Heart left ventricle (tissue), 13 donors: Measurements from ENCODE around the gene SMDT1.
"Not testable (repeated sequence)": the region's sequence is repeated elsewhere in the genome, so short reads cannot be mapped to it uniquely, and the experiment has no call there.

Experiments used
- POLR2A ChIP-seq, 2 donors: fragments of 450-650 bp; IDR thresholded peaks; one replicate each; pipeline ENCODE4 v1.6.1; 2017; ENCODE audit warnings: antibody characterized with exemption in 2 of 2, mild to moderate bottlenecking in 2 of 2, moderate library complexity in 2 of 2
- TF ChIP-seq, protein P1 (sequence below), 12 donors: fragments of 200-600 bp; sonication (generic) in 4 of 12; IDR thresholded peaks; one replicate each; pipeline versions ENCODE4 v1.5.0 to v1.8.0; 2018 to 2022; ENCODE audit warnings: antibody characterized with exemption in 12 of 12, mild to moderate bottlenecking in 5 of 12
- donor health status: ischemic (EF 13 %, LVEDD 7.1; RV severe dilation, severe dysfunction).
- donor health status: DM: no; HTN: yes; CAD: no.
- donor health status: DM: no; HTN: no; CAD: no.
- donor health status: ischemic (EF 25% LVEDD 6.9; RV normal size, moderate dysfunction).
- donor health status: ischemic (EF 25% LVEDD 5.7; RV mildly dilated, moderate dysfunction).
- donor health status: ischemic (EF 35%, LVEDD 5.7; RV mildly dilated, moderate dysfunction).
- donor health status: nonischemic (EF 11% LVEDD 7.7; RV severe dilation, severe dysfunction).
- donor health status: DM: yes; HTN: yes; CAD: no.
- donor health status: PGD.
- donor health status: ischemic (EF 29% LVEDD 5.4; RV normal size, mild dysfunction).
- donor health status: nonischemic (EF 23%, LVEDD 6.1; RV moderate dilation, normal function).

GRCh38 chr22:42112793-42113192 lies 33.3 kb downstream of the SMDT1 start:
- not testable (repeated sequence) for TF ChIP-seq POLR2A (IDR thresholded peaks at IDR 0.05)
- TF ChIP-seq, protein P1, sequence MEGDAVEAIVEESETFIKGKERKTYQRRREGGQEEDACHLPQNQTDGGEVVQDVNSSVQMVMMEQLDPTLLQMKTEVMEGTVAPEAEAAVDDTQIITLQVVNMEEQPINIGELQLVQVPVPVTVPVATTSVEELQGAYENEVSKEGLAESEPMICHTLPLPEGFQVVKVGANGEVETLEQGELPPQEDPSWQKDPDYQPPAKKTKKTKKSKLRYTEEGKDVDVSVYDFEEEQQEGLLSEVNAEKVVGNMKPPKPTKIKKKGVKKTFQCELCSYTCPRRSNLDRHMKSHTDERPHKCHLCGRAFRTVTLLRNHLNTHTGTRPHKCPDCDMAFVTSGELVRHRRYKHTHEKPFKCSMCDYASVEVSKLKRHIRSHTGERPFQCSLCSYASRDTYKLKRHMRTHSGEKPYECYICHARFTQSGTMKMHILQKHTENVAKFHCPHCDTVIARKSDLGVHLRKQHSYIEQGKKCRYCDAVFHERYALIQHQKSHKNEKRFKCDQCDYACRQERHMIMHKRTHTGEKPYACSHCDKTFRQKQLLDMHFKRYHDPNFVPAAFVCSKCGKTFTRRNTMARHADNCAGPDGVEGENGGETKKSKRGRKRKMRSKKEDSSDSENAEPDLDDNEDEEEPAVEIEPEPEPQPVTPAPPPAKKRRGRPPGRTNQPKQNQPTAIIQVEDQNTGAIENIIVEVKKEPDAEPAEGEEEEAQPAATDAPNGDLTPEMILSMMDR (IDR thresholded peaks at IDR 0.05), result peak in 3 of 12 donors; percentile 6 to 27 (median 15)
